Activated CD8-positive, alpha-beta T cell treated with anti-CD3 and anti-CD28 coated beads, Interleukin-2, amount 10 ng/mL, durations not matched to agents 7 days and 5 days (primary cell): Measurements from ENCODE around the gene ORMDL3. TPM values are rescaled to one million over a fixed set of nuclear protein-coding genes. Genes with fewer than 3 reads are reported as not detected.
"Not testable (repeated sequence)": the region's sequence is repeated elsewhere in the genome, so short reads cannot be mapped to it uniquely, and the experiment has no call there.

ENCODE experiments used
- ATAC-seq: fragments of 150-1000 bp; cut with Tn5 transposase; one replicate; pipeline ENCODE4 v1.10.0; 2021; ENCODE audit warnings: moderate library complexity
- CTCF ChIA-PET: fragments of 350-600 bp; sonication (Branson Sonifier 250); formaldehyde crosslinking; loops from one replicate; lab custom pipeline; 2021; ENCODE audit warnings: antibody characterized with exemption; lab: Charles Lee
- POLR2A ChIA-PET: fragments of 350-600 bp; sonication (Branson Sonifier 250); formaldehyde crosslinking; loops from one replicate; lab custom pipeline; 2021; ENCODE audit warnings: antibody characterized with exemption; lab: Charles Lee
- DNase-seq: peaks from one replicate; pipeline ENCODE4 v3.0.0-alpha.2; 2020
- H3K27ac Mint-ChIP-seq: one replicate; pipeline ENCODE4 v1.8.0; 2021; ENCODE audit warnings: mild to moderate bottlenecking, mixed read lengths
- H3K27me3 Mint-ChIP-seq: one replicate; pipeline ENCODE4 v1.8.0; 2021; ENCODE audit warnings: low read depth, mixed read lengths
- H3K36me3 Mint-ChIP-seq: one replicate; pipeline ENCODE4 v1.8.0; 2021; ENCODE audit warnings: low read depth, mixed read lengths
- H3K4me1 Mint-ChIP-seq: one replicate; pipeline ENCODE4 v1.8.0; 2021; ENCODE audit warnings: low read depth, mixed read lengths
- H3K4me3 Mint-ChIP-seq: one replicate; pipeline ENCODE4 v1.8.0; 2021; ENCODE audit warnings: mild to moderate bottlenecking, mixed read lengths
- H3K9me3 Mint-ChIP-seq: one replicate; pipeline ENCODE4 v1.8.0; 2022; ENCODE audit warnings: mixed read lengths; ENCODE audit not compliant: insufficient read depth
- total RNA-seq, 2 experiments: library from RNA; stranded (reverse); gene quantifications; one replicate each; pipeline ENCODE4 v1.2.3, GENCODE V29; 2021

ORMDL3 gene
- total RNA-seq, 2 experiments from 2014 or later: 151 to 168 TPM

DNA sequence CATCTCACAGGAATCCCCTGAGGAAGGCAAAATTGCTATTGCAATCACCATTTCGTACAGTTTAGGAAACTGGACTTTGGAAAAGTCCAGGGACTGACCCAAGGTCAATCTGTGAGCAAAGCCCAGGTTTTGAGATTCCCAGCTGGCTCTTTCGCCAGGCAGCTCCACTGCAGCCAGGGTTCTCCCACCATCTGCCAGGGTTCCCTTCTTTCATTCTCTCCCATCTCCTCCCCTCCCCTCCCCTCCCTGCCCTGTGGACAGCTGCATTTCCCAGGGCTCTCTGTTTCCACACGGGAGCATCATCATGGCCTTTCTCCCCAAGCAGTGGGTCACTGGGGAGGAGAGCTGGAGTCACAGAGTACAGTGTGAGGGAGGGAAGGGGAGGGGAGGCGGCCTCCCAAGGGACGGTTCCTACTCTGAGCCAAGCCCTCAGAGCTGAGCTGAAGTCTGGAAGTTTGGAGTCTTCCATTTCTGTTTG, 23.5 kb upstream of the ORMDL3 start:
- POLR2A ChIA-PET: interaction anchor here (1.2 kb wide), 1 partner anchor 25 kb away, joined by 5 read pairs; no protein-coding TSS in a partner anchor
- ATAC-seq (no peak), DNase-seq (no peak)
- CTCF ChIA-PET: interaction anchor here (0.6 kb wide), 1 partner anchor 12 kb away, joined by 3 read pairs; no protein-coding TSS in a partner anchor
- Mint-ChIP-seq H3K27me3 (peaks cover 2% of the 10 kb centered on the region), H3K36me3 (no peaks in the 10 kb centered on the region), H3K4me3 (no peak overlapping the region), H3K4me1 (peaks cover 36% of the 10 kb centered on the region), H3K27ac (no peak overlapping the region), H3K9me3 (no peaks in the 10 kb centered on the region)

DNA sequence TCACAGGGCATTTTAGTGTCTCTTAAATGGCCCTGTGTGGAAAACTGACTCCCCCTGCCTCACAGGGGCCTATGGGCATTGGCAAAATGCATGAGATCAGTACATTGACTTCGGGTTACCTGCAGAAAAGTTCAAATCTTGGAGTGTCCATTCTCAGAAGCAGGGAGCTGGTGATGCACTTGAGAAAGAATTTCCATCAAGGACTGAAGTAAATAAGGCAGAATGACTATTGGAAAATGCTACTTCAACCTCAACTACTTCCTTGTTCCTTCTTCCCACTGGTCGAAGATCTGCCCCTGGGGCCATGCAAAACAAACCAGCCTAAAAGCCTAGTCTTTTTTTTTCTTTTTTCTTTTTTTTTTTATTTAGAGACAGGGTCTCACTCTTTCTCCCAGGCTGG, 21.6 kb upstream of the ORMDL3 start:
- no peak overlapping the region for H3K4me3 Mint-ChIP-seq

DNA sequence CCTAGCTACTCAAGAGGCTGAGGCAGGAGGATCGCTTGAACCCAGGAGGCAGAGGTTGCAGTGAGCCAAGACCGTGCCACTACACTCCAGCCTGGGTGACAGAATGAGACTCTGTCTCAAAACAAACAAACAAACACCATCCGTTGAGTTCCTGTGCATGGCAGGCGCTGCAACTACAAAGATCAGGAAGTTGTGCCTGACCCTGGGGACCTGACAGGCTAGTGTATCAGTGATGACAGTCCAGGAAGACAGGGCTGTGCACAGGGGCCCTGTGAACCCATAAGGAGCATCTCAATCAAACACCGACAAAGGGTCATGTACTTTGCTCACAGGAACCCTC, 21.1 kb upstream of the ORMDL3 start:
- DNase-seq, H3K4me3 Mint-ChIP-seq, H3K9me3 Mint-ChIP-seq, CTCF ChIA-PET, H3K27me3 Mint-ChIP-seq, H3K36me3 Mint-ChIP-seq, POLR2A ChIA-PET, ATAC-seq: not testable (repeated sequence)
- Mint-ChIP-seq H3K4me1 (peaks cover 32% of the 10 kb centered on the region), H3K27ac (peak overlapping the region; percentile 52)

More for the DNA sequence above, 21.6 kb upstream of the ORMDL3 start:
- Mint-ChIP-seq H3K36me3 (no peaks in the 10 kb centered on the region), H3K9me3 (no peaks in the 10 kb centered on the region), H3K27me3 (peaks cover 2% of the 10 kb centered on the region), H3K27ac (no peak overlapping the region), H3K4me1 (peaks cover 36% of the 10 kb centered on the region)
- POLR2A ChIA-PET: no interaction called here
- DNase-seq: no peak
- CTCF ChIA-PET: interaction anchor here (1.0 kb wide), 1 partner anchor 31 kb away, joined by 3 read pairs; no protein-coding TSS in a partner anchor
- no peak for ATAC-seq

DNA sequence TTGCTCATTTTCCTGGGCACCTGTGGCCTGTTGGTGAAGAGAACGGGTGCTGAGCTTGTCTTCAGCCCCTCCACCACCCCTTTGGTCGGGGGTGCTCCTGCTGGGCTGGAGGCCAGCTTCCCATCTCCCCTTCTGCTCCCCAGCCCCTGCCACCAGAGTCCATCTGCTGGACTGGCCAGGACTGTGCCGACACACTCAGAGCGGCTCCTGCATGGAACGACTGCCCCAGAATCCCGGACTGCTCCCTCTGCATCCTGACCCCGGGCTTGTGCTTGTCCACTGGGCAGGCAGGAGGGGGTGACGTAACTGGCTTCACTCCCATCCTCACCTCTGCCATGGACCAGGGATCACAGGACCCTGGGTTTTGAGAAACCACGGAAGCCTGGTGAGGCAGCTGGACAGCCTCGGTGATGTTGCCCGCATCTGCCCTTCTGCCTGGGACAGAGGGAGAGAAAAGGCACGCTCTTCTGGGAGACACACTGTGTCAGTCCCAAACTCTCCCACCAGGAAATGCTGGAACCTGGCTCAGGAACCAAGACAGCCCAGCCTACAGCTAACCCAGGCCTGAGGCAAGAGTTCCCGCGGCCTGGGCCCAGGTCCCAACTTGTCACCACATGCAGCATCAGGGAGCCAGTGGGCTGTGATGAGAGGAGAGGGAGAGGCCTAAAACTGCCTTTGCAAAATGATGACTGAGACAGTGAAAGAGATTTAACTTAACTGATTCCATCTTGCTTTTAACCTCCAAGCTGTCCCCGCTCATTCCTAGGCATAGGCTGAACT, 19.3 kb upstream of the ORMDL3 start:
- ATAC-seq (no peak), DNase-seq (no peak)
- CTCF ChIA-PET: interaction anchor here (1.0 to 1.2 kb wide), 2 partner anchors 16 to 33 kb away, joined by 3 to 5 read pairs; partner anchors contain the start of gene PSMD3
- Mint-ChIP-seq H3K4me1 (peaks cover 20% of the 10 kb centered on the region), H3K27me3 (no peaks in the 10 kb centered on the region), H3K4me3 (no peak overlapping the region), H3K27ac (no peak overlapping the region), H3K36me3 (no peaks in the 10 kb centered on the region), H3K9me3 (no peaks in the 10 kb centered on the region)
- POLR2A ChIA-PET: interaction anchor here (1.5 kb wide), 1 partner anchor 33 kb away, joined by 4 read pairs; the partner anchor contains the start of gene PSMD3

DNA sequence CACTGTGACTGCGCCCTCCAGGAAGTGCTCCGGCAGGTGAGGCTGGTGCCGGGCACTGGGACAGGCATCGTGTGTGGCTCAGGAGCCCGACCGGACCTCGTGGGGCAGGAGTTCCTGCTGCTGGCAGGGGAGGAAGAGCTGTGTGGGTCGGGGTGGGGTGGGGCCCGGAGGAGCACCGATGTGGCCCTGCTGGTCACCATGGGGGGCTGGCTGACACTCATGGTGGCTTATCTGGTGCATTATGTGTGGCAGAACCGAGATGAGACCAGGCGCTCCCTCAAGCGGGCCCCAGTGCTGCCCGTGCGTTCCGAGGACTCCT, 17.0 kb upstream of the ORMDL3 start:
- Mint-ChIP-seq H3K4me1 (peaks cover 34% of the 10 kb centered on the region), H3K27ac (no peak overlapping the region), H3K9me3 (no peaks in the 10 kb centered on the region), H3K36me3 (no peaks in the 10 kb centered on the region), H3K27me3 (no peaks in the 10 kb centered on the region), H3K4me3 (no peak overlapping the region)
- ChIA-PET POLR2A (no interaction called here), CTCF (no interaction called here)
- ATAC-seq (no peak), DNase-seq (no peak)

DNA sequence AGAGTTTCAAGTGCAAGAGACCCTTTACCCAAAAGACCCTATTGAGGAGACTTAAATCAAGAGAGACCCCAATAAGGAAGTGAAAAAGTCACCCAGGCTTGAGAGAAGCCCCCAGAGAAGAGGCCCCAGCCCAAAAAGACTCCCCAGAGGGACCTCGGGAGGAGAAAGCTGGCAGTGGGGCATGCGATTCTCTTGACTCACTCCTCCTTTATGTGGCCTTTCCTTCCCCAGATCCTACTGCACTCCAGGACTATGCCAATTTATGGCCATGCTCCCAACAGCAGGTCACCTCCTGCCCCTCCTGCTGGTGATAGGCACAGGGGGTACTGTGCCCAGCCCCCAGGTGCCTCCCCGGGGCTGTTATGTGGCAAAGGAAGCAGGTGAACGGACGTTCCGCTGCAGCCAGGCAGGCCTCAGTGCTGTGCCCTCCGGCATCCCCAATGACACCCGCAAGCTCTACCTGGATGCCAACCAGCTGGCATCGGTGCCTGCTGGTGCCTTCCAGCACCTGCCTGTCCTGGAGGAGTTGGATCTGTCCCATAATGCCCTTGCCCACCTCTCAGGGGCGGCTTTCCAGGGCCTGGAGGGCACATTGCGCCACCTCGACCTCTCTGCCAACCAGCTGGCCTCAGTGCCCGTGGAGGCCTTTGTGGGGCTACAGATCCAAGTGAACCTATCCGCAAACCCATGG, 16.4 kb upstream of the ORMDL3 start:
- POLR2A ChIA-PET: interaction anchor here (1.0 kb wide), 1 partner anchor 17 kb away, joined by 3 read pairs; no protein-coding TSS in a partner anchor
- H3K9me3 Mint-ChIP-seq: no peaks in the 10 kb centered on the region
- no peak for ATAC-seq

DNA sequence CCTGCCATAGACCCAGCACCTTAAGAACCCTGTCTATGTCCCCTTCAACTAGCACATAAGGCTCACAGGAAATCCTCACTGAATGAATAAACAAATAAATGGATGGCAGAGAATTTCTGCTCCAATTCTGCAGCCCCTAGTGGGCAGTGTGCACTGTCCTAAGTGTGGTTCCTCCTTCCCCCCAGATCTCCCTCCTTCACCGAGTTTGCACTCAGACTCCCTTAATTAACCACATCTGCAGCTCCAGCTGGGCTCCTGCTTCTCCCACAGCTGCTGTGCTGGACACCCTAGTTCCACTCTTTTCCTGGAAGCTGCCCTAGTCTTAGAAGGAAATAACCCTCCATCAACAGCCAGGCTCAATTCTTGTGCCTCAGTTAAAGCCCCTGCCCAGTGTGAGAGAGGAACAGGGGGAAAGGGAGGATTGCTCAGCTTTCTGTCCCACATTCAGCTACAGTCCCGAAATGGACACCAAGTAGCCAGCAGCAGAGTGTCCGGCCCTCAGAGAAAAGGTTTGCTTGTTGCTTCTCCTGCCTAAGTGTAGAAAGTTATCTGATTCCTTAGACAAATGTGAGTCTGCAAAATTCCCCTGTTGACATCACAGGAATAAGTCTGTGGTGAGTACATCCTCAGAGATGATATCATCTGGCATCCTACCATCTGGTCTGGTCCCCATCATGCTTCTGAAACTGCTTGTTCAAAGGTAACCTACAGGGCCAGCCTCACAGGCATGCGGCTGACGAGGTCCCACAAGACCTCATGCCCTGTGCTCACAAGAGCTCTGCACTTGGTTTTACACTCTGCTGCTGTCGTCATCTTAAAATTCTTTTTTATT, 12.4 kb upstream of the ORMDL3 start:
- no peak overlapping the region for H3K4me3 Mint-ChIP-seq
- no peaks in the 10 kb centered on the region for H3K9me3 Mint-ChIP-seq
- POLR2A ChIA-PET: interaction anchor here (1.5 to 2.2 kb wide), 2 partner anchors 13 to 184 kb away, joined by 5 to 18 read pairs; partner anchors contain the start of gene ORMDL3
- DNase-seq: peak; percentile 67
- peak overlapping the region; percentile 59 for H3K27ac Mint-ChIP-seq
- ATAC-seq: peak; percentile 87
- CTCF ChIA-PET: interaction anchor here (0.6 to 2.8 kb wide), 13 partner anchors 12 to 318 kb away, joined by 3 to 18 read pairs (median 4); partner anchors contain the start of genes GSDMB and PSMD3
- H3K27me3 Mint-ChIP-seq: no peaks in the 10 kb centered on the region
- peaks cover 22% of the 10 kb centered on the region for H3K4me1 Mint-ChIP-seq
- H3K36me3 Mint-ChIP-seq: no peaks in the 10 kb centered on the region

More for the DNA sequence above, 16.4 kb upstream of the ORMDL3 start:
- Mint-ChIP-seq H3K36me3 (no peaks in the 10 kb centered on the region), H3K4me3 (no peak overlapping the region), H3K27me3 (no peaks in the 10 kb centered on the region), H3K27ac (no peak overlapping the region), H3K4me1 (peaks cover 37% of the 10 kb centered on the region)
- CTCF ChIA-PET: no interaction called here
- no peak for DNase-seq

DNA sequence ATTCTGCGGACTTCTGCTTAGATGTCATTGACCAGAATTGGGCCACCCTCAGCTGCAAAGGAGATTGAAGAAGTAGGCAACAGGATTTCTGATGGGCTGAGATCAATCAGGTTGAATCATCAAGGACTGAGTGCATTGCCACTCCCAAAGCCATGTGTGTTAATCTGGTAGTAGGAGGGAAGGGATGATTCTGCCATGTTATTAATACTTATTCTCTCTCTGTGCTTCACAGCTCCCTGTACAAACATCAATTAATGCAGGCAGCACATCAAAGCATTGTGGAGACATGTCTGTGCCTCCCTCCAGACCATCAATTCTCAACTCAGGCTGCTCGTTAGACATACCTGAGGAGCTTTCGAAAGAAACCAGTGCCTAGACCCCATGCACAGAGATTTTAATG, 11.7 kb upstream of the ORMDL3 start:
- no peaks in the 10 kb centered on the region for H3K9me3 Mint-ChIP-seq
- POLR2A ChIA-PET: interaction anchor here (2.2 kb wide), 1 partner anchor 13 kb away, joined by 18 read pairs; the partner anchor contains the start of gene ORMDL3
- H3K27me3 Mint-ChIP-seq: no peaks in the 10 kb centered on the region
- no peaks in the 10 kb centered on the region for H3K36me3 Mint-ChIP-seq
- CTCF ChIA-PET: interaction anchor here (1.1 to 2.8 kb wide), 11 partner anchors 11 to 318 kb away, joined by 3 to 18 read pairs (median 5); partner anchors contain the start of genes GSDMB and PSMD3
- no peak overlapping the region for H3K4me3 Mint-ChIP-seq
- DNase-seq (no peak), ATAC-seq (no peak)
- peaks cover 22% of the 10 kb centered on the region for H3K4me1 Mint-ChIP-seq
- H3K27ac Mint-ChIP-seq: no peak overlapping the region

DNA sequence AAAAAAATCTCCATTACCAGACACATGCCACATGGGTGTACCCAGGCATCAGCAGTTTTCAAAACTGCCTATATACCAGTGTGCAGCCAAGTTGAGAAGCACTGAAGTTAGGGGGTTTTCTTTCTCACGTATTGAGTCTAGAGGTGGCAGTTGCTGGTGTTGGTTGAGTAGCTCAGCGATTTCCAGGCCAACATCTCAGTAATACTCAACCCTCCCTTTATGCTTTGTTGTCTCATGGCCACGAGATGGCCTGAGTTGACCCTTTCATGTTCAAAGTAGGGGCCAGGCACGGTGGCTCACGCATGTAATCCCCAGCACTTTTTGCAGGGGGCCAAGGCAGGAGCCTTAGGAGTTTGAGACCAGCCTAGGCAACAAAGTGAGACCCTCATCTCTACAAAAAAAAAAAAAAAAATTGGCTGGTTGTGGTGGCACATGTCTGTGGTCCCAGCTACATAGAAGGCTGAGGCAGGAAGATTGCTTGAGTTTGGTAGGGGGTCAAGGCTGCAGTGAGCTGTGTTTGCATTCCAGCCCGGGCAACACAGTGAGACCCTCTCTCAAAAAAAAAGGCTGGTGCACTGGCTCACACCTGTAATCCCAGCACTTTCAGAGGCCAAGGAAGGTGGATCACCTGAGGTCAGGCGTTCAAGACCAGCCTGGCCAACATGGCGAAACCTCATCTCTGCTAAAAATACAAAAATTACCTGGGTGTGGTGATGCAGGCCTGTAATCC, 10.9 kb upstream of the ORMDL3 start:
- no peaks in the 10 kb centered on the region for H3K36me3 Mint-ChIP-seq
- ChIA-PET POLR2A (interaction anchor here (0.5 to 1.7 kb wide), 3 partner anchors 12 to 119 kb away, joined by 3 to 15 read pairs (median 8); partner anchors contain the start of genes LRRC3C and ORMDL3), CTCF (interaction anchor here (1.1 to 2.8 kb wide), 7 partner anchors 12 to 317 kb away, joined by 3 to 18 read pairs (median 7); partner anchors contain the start of gene PSMD3)
- no peaks in the 10 kb centered on the region for H3K27me3 Mint-ChIP-seq
- peaks cover 22% of the 10 kb centered on the region for H3K4me1 Mint-ChIP-seq
- H3K4me3 Mint-ChIP-seq: no peak overlapping the region
- no peak for ATAC-seq
- no peak overlapping the region for H3K27ac Mint-ChIP-seq
- no peak for DNase-seq
- no peaks in the 10 kb centered on the region for H3K9me3 Mint-ChIP-seq

DNA sequence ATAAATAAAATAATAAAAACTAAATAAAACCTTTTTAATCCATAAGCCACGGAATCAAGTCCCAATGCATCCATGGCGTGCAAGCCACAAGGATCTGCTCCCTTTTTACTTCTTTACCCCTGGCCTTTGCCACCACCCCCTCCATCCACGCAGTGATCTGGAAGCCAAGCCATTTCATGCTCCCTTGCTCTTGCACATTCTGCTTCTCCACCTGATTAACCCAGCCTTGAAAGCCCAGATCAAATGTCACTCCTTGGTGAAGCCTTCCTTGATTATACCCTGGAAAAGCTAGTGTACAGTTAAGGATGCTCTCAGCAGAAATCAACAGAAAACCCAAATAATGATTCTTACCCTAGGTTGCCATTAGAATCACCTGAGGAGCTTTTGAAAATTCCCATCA, 10.0 kb upstream of the ORMDL3 start:
- H3K27me3 Mint-ChIP-seq: peaks cover 2% of the 10 kb centered on the region
- CTCF ChIA-PET: no interaction called here

More for the DNA sequence above, 10.0 kb upstream of the ORMDL3 start:
- Mint-ChIP-seq H3K36me3 (no peaks in the 10 kb centered on the region), H3K9me3 (no peaks in the 10 kb centered on the region), H3K27ac (no peak overlapping the region), H3K4me1 (peaks cover 22% of the 10 kb centered on the region), H3K4me3 (no peak overlapping the region)
- POLR2A ChIA-PET: interaction anchor here (0.5 to 1.7 kb wide), 3 partner anchors 11 to 118 kb away, joined by 3 to 15 read pairs (median 8); partner anchors contain the start of genes LRRC3C and ORMDL3
- DNase-seq (no peak), ATAC-seq (no peak)
